ENCODE results near the gene LRRC43.

DNA sequence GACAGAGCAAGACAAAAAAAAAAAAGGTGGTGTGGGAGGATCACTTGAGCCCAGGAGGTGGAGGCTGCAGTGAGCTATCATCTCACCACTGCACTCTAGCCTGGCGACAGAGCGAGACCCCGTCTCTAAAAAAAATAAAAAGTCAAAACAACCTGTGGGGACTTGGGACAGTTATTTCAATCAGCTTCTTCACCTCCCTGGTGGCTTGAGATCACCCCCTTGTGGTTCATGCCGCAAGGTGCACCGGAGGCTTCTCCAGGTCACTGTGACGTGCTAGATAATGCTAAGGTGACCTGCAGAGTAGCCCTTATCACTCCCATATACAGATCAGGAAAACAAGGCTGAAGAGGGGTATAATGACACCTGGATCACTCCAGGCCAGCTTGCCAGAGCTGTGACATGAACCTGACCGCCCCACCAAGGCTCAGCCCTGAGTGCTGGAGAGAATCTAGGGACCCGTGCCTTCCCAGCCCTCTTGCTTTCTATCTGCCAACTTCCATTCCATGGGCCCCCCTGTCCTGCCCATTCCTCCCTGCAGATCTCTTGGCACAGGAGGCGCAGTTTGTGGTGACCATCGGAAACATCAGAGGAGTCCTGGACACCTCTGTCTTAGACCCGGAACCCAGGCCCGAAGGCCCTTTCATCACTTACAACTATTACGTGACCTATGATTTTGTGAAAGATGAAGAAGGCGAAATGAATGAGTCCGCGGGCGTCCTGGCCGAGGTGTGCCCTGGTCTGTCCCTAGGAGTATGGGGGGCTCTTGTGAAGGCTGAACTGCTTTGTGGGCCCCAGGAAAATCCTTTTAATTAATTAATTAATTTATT is 8.1 kb downstream of the LRRC43 start:
- TF ChIP-seq, protein P1, sequence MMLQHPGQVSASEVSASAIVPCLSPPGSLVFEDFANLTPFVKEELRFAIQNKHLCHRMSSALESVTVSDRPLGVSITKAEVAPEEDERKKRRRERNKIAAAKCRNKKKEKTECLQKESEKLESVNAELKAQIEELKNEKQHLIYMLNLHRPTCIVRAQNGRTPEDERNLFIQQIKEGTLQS (CRISPR knock-in tag; conservative IDR thresholded peaks at IDR 0.05): no peak
- TF ChIP-seq, protein P2, sequence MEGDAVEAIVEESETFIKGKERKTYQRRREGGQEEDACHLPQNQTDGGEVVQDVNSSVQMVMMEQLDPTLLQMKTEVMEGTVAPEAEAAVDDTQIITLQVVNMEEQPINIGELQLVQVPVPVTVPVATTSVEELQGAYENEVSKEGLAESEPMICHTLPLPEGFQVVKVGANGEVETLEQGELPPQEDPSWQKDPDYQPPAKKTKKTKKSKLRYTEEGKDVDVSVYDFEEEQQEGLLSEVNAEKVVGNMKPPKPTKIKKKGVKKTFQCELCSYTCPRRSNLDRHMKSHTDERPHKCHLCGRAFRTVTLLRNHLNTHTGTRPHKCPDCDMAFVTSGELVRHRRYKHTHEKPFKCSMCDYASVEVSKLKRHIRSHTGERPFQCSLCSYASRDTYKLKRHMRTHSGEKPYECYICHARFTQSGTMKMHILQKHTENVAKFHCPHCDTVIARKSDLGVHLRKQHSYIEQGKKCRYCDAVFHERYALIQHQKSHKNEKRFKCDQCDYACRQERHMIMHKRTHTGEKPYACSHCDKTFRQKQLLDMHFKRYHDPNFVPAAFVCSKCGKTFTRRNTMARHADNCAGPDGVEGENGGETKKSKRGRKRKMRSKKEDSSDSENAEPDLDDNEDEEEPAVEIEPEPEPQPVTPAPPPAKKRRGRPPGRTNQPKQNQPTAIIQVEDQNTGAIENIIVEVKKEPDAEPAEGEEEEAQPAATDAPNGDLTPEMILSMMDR (IDR thresholded peaks at IDR 0.05): peak; percentile 69
- TF ChIP-seq, protein P3, sequence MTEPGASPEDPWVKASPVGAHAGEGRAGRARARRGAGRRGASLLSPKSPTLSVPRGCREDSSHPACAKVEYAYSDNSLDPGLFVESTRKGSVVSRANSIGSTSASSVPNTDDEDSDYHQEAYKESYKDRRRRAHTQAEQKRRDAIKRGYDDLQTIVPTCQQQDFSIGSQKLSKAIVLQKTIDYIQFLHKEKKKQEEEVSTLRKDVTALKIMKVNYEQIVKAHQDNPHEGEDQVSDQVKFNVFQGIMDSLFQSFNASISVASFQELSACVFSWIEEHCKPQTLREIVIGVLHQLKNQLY (CRISPR knock-in tag; IDR thresholded peaks at IDR 0.05): no peak
- TF ChIP-seq NR1H2 (CRISPR knock-in tag; IDR thresholded peaks at IDR 0.05) (no peak), IRF2 (CRISPR knock-in tag; IDR thresholded peaks at IDR 0.05; ENCODE audit: borderline replicate concordance, low read depth) (no peak), CREB1 (CRISPR knock-in tag; IDR thresholded peaks at IDR 0.05) (no peak), ETV6 (CRISPR knock-in tag; IDR thresholded peaks at IDR 0.05) (no peak), JUN (CRISPR knock-in tag; IDR thresholded peaks at IDR 0.05) (no peak)
- TF ChIP-seq, protein P4, sequence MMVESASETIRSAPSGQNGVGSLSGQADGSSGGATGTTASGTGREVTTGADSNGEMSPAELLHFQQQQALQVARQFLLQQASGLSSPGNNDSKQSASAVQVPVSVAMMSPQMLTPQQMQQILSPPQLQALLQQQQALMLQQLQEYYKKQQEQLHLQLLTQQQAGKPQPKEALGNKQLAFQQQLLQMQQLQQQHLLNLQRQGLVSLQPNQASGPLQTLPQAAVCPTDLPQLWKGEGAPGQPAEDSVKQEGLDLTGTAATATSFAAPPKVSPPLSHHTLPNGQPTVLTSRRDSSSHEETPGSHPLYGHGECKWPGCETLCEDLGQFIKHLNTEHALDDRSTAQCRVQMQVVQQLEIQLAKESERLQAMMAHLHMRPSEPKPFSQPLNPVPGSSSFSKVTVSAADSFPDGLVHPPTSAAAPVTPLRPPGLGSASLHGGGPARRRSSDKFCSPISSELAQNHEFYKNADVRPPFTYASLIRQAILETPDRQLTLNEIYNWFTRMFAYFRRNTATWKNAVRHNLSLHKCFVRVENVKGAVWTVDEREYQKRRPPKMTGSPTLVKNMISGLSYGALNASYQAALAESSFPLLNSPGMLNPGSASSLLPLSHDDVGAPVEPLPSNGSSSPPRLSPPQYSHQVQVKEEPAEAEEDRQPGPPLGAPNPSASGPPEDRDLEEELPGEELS (CRISPR knock-in tag; IDR thresholded peaks at IDR 0.05): no peak
- TF ChIP-seq, protein P5, sequence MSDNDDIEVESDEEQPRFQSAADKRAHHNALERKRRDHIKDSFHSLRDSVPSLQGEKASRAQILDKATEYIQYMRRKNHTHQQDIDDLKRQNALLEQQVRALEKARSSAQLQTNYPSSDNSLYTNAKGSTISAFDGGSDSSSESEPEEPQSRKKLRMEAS (CRISPR knock-in tag; IDR thresholded peaks at IDR 0.05): no peak
- TF ChIP-seq, protein P6, sequence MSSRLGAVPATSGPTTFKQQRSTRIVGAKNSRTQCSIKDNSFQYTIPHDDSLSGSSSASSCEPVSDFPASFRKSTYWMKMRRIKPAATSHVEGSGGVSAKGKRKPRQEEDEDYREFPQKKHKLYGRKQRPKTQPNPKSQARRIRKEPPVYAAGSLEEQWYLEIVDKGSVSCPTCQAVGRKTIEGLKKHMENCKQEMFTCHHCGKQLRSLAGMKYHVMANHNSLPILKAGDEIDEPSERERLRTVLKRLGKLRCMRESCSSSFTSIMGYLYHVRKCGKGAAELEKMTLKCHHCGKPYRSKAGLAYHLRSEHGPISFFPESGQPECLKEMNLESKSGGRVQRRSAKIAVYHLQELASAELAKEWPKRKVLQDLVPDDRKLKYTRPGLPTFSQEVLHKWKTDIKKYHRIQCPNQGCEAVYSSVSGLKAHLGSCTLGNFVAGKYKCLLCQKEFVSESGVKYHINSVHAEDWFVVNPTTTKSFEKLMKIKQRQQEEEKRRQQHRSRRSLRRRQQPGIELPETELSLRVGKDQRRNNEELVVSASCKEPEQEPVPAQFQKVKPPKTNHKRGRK (CRISPR knock-in tag; IDR thresholded peaks at IDR 0.05; ENCODE audit: borderline replicate concordance): no peak
- TF ChIP-seq, protein P7, sequence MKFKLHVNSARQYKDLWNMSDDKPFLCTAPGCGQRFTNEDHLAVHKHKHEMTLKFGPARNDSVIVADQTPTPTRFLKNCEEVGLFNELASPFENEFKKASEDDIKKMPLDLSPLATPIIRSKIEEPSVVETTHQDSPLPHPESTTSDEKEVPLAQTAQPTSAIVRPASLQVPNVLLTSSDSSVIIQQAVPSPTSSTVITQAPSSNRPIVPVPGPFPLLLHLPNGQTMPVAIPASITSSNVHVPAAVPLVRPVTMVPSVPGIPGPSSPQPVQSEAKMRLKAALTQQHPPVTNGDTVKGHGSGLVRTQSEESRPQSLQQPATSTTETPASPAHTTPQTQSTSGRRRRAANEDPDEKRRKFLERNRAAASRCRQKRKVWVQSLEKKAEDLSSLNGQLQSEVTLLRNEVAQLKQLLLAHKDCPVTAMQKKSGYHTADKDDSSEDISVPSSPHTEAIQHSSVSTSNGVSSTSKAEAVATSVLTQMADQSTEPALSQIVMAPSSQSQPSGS (CRISPR knock-in tag; IDR thresholded peaks at IDR 0.05; ENCODE audit: borderline replicate concordance, low read depth): no peak
